Right lobe of liver (tissue), 4 donors: Measurements from ENCODE around the gene APOBEC3B.

Experiments
- CTCF ChIP-seq, 4 donors: fragments of 200-600 bp in 3 of 4; fragments of 450-650 bp in 1 of 4; IDR thresholded peaks; one replicate each; pipeline versions ENCODE4 v1.5.1 to v1.8.0; 2016 to 2022; ENCODE audit warnings: antibody characterized with exemption in 4 of 4, mild to moderate bottlenecking in 2 of 4
- POLR2A ChIP-seq: fragments of 450-650 bp; IDR thresholded peaks from one replicate; pipeline ENCODE4 v1.6.1; 2017; ENCODE audit warnings: antibody characterized with exemption, mild to moderate bottlenecking
- donor health status: DM: no; HTN: no; CAD: no.
- donor health status: DM: no; HTN: no; CAD: no.
- donor health status: DM: no; HTN: yes; CAD: no.

GRCh38 chr22:38974826-38975175 is 7.3 kb upstream of the APOBEC3B start:
- TF ChIP-seq CTCF (IDR thresholded peaks at IDR 0.05) (no peak), POLR2A (no peak)
